HG02678 (cell line): ENCODE measurements around the gene PMVK.

ENCODE experiments used
- ATAC-seq: cut with Tn5 transposase; IDR thresholded peaks from one replicate; pipeline ENCODE4 v1.9.1; 2021; ENCODE audit warnings: mild to moderate bottlenecking, moderate library complexity; ENCODE audit not compliant: unreplicated experiment

Gene PMVK

DNA sequence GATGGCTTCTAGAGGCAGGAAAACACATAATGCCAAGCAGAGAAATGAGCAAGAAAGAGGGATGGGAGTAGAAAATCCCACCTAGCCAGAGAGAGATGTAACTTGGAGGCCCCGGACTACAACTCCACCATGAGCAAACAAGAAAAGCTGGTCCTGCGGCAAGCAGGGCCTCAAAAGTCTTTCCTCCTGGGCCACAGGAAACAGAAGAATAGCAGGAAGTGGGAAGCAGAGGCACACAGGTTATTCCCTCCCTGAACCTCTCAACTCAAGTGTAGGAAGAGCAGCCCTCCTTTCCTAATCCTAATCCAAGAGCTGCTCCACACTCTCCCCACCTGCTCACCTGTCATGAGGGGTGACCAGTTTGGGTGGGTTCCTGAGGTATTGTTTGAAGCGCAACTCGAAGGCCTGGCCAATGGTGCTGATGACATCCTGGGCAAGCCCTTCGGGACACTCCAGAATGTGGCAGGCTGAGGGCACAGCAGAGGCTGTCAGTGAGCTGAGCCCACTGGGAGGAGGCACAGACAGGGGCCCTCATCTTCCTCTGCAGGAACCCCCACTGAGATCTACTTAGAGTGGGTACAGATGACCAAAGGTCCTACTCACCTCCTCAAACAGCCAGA, 30.9 kb upstream of the PMVK start:
- no peak for ATAC-seq

DNA sequence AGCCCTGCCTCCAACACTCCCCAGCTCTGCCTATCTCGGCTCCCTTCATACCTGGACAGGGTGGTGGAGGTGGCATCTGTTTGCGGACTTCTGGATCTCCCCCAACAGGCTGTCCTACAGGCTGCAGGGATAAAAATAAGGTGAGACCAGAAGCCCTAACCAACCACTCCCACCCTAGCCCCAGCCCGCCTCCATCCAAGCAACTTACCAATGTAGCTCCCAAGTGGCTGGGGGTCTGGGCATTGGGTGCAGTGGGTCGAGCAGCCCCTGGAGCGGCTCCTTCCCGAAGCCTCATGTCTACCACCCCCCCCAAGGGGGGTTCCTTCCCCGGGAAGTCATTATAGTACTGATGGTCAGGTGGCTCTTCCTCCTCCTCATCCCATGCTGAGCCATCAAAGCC, 29.6 kb upstream of the PMVK start:
- ATAC-seq = no peak

DNA sequence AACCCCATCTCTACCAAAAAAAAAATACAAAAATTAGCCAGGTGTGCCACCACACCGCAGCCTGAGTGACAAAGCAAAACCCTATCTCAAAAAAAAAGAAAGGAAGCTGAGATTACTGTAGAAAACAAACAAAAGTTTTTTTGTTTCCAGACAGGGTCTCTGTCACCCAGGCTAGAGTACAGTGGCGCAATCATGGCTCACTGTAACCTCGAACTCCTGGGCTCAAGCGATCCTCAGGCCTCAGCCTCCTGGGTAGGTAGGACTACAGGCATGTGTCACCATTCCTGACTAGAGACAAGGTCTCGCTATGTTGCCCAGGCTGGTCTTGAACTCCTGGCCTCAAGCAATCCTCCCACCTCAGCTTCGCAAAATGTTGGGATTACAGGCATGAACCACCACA, 27.8 kb upstream of the PMVK start:
- ATAC-seq = no peak

DNA sequence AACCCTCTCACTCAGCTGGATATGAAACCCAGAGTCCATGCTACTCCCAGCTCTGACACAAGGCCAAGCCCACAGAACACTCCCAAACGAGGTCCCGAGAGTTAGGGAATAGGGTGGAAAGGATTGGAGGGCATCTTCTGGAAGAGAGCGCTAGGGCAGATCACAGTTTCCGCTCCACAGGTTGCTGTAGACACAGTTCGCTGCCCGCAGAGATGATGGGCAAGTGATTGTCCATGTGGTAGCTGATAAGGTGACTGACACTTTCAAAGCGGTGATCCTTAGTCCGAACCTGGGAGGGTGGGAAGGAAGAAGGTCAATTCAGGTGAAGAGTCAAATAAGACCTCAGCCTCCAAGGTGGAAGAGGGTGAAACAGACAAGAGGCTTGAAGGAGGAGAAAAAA, 27.1 kb upstream of the PMVK start:
- ATAC-seq = no peak

DNA sequence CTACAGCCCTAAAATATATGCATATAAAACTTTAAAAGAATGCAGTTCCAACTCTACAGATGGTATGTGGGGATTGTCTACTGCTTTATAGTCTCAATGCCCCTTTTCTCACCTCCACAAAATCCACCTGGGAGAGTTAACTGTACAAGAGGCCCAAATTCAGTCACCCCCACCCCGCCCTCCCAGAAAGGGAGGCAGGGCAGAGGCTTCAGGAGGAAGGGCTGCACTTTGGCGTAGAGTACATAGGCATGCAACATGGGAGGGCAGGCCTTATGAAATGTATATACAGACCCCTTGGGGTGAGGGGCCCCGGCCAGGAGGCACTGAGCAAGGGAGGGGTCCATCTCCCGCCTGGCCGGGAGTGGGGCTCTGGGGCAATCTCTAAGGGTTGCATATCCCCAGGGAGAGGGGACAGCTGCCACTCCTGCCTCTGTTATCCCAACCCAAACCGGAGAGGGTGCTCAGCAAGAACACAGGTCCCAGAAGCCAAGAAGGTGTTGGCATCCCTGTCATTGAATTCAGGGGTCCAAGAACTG, 26.3 kb upstream of the PMVK start:
- no peak for ATAC-seq

DNA sequence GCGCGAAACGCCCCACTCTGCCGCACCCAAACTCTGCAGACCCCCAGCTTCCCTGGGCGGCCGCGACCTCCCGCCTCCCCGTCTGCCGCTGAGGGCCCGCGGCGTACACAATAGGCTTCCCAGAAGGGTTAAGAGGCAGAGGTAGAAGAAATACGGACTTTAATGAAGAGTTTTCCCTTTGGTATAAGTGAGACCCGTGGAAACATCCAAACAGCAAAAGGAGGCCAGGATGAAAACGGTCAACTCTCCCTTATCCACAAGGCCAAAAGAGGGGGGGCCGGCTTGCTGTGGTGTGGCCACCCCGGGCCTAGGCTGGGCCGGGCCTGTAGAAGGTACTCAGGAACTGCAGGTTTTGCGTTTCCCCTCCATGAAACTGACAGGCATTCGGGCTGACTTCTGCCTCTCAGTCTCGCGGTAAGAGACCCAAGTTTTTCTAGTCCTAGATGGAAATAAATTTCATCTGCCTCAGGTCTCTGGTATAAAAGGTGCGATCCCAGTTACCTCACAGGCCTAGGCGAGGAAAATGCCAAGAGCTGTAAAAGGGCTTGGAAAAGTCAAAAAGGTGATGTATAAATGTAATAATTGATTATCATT, 25.7 kb upstream of the PMVK start:
- ATAC-seq = no peak

DNA sequence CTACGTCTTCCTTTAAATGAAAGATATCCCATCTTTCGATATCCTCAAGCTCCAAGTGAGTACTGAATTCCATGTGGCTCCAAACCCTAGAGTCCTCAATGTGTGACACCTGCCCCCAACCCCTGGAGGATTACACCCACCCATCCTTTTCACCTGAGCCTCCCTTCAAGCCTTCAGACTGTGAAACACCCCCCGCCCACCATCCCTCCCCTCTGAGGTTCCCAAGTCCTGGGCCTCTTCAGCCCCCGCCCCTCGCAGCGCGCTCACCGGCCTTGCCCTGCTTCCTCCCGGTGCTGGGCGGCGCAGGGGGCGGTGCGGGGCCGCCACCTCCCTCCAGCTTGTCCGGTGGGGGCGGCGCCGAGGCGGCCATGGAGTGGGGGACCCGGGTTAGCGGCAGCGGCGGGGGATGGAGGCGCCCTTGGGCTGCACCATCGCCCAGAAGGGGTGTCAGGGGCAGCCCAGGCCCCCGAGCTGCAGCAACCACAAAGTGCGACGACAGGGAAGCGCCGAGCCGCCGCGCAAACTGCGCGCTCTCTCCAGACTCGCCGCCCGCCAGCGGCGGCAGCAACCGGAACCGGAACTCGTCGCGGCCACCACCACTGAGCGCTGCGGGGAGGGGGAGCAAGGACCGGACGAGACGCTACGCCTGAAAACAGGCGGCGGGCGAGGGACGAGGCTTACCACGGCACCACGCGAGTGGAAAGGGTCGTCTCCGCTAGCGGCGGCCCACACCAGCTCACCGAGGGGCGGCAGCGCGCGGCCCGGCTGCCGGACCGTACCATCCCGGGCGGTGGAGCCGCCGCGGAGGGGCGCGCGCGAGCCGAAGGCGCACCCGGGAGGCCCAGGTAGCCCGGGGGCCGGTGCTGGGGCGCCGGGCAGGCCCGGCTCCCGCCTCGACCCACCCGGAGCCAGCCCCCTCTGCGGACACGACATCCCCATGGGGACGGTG, 25.0 kb upstream of the PMVK start, which contains the start of gene PYGO2:
Gene PYGO2 (minus strand): TSS at position 576 of the 949 bp plus-strand sequence. CDS start 206 bp downstream, at position 370.
- peak; percentile 76 for ATAC-seq

DNA sequence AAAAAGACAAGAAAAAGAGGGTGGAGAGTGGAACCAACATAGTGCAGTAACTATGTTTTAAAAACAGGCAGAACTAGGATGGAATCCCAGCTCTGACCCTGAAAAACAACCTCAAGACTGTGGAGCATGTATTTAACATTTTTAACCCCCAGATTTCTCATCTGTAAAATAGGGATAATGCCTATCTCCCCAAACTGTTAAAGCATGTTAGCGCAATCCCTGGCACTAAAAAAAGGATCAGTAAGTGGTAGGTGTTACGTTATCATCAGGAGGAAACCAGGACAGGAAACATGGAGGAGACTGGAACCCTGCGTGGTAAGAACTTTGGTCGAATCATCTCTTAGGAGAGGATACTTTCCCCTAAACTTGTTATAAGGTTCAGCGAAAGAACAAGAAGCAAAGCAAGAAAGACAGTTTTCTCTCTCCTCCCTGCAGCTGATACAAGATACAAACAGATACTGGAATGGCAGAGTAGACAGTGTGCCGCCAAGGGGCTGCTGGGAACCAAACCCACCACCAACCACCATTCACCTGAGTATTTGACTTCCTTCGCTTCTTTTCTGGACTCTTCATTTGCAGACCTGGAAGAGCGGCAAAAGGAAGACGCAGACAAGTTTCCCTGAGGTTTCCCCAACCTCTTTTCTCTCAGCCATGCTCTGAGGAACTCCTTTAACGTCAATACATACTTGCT, 24.1 kb upstream of the PMVK start:
- no peak for ATAC-seq

DNA sequence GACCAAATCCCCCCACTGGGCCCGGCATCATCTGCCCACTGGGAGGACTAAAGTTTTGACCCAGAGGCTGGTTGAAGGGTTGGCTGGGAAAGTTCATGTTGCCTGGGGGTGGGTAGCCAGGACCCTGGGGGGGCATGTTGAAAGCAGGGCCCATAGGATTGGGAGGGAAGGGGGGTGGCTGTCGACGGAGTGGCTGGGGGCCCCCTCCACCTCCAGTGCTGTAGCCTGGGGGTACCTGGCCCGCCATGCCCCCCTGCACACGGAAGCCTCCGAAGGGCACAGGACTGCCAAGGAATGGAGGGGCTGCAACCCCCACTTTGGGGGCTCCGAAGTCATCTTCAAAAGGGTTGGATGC, 22.9 kb upstream of the PMVK start:
- ATAC-seq = no peak

DNA sequence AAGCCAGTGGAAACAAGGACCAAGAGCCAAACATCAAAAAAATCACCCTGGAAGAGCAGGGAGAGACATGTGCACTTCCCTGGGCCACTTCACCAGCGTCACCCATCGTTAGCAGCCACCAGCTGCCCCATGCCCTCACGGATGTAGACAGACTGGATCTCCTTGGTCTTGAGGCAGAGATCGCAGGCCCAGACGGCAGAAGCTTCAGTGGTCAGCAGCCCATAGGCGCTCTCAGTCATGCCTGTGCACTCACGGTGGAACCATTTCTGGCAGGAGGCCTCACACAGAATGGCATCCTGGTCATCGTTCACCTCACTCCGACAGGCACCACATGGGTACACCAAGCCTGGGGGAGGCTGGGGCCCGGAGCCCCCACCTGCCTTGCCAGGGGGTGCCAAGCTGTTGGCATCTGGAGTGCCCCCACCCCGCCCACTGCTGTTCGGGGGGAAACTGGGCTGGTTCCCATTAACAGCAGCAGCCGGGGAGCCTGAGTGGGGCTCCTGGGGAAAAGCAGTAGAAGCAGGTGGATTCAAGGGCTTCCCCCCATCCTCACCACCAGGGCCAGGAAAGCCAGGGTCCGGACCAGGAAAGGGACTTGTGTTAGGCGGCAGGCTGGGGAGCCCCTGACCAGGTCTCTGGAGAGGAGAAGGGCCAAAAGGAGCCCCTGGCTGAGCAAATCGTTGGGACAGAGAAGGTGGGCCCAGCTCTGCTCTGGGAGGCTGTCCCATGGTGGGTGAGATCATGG, 22.3 kb upstream of the PMVK start:
- no peak for ATAC-seq

DNA sequence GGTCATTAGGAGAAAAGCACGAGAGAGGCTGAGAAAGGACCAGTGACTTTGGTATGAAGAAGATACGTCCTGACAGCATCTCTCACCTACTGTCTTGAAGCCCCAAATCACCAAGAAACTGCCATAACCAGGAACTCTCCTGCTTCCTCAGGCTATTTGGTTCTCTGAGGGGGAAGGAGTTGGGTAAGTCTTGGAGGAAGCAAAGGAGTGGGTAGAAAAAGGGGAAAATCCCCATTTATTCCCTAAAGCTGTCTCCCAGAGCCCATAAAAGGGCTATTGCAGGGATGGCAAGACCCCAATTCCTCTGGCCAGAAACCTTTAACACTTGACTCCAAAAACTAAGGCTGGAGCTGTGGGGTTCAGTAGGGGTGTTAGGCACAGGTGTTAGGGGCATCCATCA, 21.5 kb upstream of the PMVK start:
- ATAC-seq = no peak

DNA sequence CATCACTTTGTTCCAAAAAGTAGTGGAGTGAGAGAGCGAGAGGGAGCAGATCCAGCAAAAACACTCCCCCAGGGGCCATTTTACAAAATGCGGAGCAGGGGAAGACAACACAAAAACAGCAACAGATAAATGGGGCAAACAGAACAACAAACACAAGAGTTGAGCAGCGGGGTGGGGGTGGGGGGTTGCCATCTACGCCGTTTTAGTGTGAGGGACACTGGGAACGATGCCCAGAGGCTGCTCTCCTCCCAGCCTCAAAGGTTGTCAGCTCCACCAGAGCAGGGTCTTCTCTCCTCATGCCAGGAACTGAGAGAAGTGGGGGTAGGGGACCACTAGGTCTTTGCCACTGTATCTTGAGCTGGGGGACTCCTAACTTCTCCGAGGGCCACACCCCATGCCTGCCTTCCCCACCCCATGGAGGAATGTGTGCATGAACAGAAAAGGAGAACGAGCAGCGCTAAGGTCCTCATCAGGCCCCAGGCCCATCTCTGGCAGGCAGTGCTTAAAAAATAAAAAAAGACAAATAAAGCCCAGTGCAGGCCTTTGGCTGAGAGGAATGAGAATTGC, 20.7 kb upstream of the PMVK start:
- no peak for ATAC-seq

DNA sequence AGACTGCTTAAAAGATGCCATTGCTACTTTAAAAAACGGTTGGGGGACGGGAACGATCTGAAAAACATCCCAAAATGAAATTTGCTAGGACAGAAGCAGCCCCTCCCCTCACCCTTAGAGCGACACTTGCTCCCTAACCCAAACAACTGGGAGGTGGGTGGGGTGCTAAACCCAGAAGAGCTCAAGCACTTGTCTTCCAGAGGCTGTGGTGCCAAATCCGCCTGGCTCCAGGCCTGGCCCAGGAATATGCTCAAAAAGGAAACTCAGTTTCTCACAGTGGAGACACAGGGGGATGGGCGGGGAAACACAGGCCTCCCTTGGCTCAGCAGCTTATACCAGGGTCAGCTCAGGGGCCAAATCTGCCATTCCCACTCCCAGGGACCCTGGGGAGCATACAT, 20.0 kb upstream of the PMVK start:
- no peak for ATAC-seq

DNA sequence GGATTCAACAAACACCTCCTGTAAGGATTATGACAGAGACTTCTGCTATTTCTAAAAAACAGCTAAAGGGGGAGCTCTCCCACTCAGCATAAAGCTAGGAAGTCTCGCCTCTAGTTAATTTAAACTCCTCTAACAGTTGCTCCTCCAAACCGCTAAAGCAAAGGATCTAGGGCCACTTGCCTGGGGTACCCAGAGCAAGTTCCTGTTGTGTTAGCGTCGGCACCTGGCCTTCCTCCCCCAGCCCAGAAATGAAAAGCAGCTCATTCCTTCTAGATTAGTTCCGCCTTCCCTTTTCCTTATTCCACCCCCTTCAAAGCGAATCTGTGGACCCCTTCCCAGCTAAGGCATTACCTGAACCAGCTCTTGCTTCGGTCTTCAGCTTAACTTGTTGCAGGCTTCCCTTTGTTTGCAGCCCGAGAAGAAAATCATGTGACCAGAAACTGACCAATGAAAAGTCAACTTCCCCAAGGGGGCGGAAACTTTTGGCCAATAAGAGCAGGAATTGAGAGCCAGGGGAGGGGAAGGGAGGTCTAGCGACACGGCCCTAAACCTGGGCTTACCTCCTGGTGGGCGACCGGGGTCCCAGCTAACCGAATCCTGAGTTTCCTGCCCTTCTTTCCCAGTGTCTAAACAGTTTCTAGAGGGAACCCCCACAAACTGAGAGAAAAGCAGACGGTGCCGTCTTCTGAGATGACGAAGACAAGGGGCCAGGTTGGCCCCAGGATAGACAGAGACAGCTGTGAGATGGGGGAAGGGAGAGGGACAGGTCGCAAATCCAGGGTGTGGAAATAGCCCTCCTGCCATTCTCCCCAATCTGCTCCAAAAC, 19.4 kb upstream of the PMVK start, which contains the start of gene PBXIP1:
Gene PBXIP1 (minus strand): TSS at position 382 of the 826 bp plus-strand sequence. CDS start 2,378 bp downstream, outside the sequence.
- ATAC-seq = peak; percentile 69

DNA sequence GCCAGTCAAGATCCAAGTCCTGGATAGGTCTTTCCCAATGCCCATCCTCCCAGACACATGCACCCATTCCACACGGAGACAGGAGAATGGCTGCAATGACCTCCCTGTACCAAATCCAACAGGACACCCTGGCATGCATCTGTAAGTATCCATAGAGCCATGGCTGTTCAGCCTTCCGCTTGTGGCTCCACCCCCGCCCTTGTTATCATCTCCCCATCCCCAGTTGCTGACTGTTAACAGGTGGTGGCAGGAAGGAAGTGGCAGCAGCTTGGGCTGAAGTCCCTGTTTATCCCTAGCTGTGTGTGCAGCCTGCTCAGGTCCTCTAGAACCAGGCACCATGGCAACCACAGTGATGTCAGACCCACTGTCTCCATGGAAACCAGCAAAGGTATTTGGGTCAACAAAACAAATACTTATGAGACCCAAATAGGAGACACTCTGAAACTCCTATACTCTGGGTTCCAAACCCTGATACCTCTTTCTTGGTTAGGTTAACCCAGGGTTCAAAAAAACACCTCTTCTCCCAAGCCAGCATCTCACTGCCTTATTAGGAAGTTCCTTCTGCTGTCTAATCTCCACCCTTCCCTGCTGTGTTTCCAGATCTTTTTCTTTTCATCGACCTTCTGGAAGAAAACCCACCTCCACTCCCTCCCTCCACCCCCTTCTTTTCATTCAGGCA, 18.7 kb upstream of the PMVK start:
- peak; percentile 54 for ATAC-seq

DNA sequence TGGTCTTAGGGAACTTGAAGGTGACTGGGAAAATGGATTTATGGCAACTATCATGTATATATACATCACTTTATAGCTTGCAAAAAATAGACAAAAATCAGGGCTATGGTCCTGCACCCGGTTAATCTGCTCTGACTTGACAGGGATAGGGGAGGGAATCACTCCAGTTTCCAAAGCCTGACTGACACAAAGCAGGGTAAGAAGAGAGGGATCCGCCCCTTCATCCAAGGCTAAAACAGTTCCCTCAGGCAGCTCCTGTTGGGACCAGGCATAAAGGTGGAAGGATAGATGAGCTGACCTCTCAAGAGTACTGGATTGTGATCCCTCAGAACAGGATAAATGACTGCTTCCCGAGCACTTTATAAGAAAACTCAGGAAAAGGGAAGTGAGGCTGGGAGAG, 18.0 kb upstream of the PMVK start:
- no peak for ATAC-seq

DNA sequence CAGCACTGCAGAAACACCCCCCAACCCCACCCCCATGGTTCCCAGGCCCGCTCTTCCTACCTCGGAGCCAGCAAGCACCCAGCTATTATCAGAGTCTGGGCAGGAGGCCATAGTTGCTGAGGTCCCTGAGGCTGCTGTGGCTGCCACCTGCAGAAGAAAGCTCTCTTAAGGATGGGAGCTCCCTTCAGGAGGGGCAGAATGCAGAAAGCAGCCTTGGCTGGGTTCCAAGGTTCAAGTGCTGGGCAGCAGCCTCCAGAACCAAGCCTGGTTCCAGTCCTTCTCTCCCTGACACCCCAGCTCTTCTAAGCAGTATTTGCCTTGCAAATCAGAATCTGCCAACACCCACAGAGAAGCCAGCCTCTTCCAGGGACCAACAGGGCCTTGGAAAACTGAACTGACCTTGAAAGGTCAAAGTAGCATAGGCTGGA, 17.1 kb upstream of the PMVK start:
- no peak for ATAC-seq

DNA sequence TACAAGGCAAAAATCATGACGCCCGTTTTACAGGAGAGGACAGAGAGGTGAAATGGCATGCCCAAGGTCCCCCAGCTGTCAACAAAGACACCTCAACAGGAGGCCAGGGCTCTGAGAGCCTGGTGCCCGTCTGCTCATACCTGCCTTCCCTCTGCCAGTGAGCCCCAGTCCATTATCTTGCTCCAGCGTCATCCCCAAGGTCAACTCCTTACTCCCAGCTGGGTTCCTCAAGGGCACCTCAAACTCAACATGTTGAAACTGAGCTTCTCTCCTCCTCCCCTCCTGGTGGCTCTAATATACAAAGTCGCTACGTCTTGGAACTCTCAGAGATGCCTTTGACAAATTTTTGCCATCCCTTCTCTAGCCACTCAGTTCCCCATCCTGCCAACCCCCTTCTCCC, 16.1 kb upstream of the PMVK start:
- ATAC-seq = no peak
